HG02588 (cell line): ENCODE measurements around the gene IFNK.

Experiments used
- ATAC-seq: cut with Tn5 transposase; IDR thresholded peaks from one replicate; pipeline ENCODE4 v1.9.1; 2021; ENCODE audit warnings: mild to moderate bottlenecking, moderate library complexity; ENCODE audit not compliant: unreplicated experiment

IFNK gene

GRCh38 chr9:27572061-27572460 lies 48.0 kb downstream of the IFNK start:
- ATAC-seq: no peak

GRCh38 chr9:27572566-27572917 lies 48.5 kb downstream of the IFNK start:
- ATAC-seq: peak; percentile 25

- ATAC-seq: peak; percentile 74
Measured at GRCh38 chr9:27572918-27573633, 49.0 kb downstream of the IFNK start, which contains the start of gene C9orf72. Gene C9orf72 (minus strand): TSS chr9:27573481. CDS start chr9:27567120, 6,361 bp downstream.

GRCh38 chr9:27573634-27574590 lies 49.8 kb downstream of the IFNK start:
- ATAC-seq: peak; percentile 85
